ENCODE measurements around the gene IFT80. TPM values are rescaled to one million over a fixed set of nuclear protein-coding genes. Genes with fewer than 3 reads are reported as not detected.
A peak's percentile ranks its signal among the peaks of the same experiment; 100 is the strongest.

The IFT80 gene
- total RNA-seq: 12.1 and 16.5 TPM in 2 replicates

DNA sequence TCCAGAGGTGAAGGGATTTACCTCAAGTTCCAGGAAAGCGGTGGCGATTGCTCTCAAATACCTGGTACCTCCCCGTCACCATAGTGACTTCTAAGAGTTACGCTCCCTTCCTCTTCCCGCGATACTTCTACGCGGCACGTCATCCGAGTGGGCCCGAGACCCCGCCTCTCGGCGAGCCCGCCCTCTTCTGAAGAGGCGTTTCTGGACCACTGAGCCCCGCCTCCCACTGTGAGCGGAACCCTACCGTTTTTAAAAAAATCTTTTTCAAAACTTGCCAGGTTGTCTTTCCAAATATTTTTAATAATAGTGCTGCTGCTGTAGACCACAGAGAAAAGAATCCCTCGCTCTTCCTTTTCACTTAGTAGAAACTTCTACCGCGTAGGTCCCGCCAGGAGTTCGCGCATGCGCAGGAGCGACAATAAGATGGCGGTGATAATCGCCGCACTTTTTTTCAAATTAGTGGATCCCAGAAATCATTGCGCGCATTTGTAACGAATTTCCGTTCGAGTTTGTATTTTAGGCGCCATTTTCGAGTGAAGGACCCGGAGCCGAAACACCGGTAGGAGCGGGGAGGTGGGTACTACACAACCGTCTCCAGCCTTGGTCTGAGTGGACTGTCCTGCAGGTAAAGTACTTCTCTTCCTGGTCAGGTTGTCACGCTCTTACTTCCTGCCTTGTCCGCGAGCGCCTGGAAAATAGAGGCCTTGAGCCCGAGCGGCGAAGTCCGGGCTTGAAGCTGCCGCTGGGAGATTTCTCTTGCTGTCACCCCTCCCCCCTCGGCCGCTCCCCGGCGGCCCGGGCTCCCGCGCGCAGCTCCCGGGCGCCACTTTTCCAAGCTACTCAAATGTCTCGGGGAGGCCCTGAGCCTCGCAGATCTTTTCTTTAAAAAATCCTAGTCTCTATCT lies at the start of gene IFT80, which contains the start of gene SMC4:
Gene IFT80, minus strand, starts transcription at position 101 of the 905 bp plus-strand sequence. CDS start 14,625 bp downstream, outside the sequence.
Gene SMC4, plus strand, starts transcription at position 526 of the 905 bp plus-strand sequence. CDS start 1,177 bp downstream, outside the sequence.
- peak; percentile 93 for DNase-seq (ENCODE audit: extremely low read depth, low read depth, low spot score)

DNA sequence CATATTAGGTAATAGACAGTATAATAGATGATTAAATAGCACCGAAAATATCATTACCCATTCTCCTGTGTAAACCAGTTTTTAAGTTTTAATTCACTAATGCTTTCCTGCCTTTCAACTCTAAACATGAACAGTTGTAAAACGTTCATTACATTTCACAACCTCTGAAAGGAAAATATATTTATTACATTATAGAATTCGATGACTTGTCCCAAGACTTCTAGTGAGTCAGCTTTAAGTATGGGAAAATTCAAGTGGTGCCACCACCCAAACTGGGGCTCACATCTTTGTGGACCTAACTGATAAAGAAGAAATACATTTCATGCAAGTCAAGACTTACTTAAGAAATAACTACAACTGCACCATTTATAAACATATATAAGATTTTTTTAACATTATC lies 48.5 kb upstream of the IFT80 start:
- DNase-seq (ENCODE audit: extremely low read depth, low read depth, low spot score): no peak

DNA sequence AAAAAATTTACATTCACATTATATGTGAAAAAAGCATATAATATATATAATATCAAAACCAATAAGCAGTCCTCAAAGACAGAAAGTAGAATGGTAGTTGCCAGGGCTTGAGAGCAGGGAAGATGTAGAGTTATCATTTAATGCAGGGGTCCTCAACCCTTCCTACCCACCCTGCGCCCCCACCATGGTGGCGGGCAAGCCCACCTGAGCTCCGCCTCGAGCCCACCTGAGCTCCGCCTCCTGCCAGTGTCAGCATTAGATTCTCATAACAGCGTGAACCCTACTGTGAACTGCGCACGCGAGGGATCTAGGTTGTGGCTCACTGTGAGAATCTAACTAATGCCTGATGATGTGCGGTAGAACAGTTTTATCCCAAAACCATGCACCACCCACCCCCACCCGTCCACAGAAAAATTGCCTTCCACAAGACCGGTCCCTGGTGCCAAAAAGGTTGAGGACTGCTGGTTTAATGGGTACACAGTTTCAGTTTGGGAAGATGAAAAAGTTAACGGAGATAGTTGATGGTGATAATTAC lies 47.6 kb upstream of the IFT80 start:
- no peak for DNase-seq (ENCODE audit: extremely low read depth, low read depth, low spot score)

DNA sequence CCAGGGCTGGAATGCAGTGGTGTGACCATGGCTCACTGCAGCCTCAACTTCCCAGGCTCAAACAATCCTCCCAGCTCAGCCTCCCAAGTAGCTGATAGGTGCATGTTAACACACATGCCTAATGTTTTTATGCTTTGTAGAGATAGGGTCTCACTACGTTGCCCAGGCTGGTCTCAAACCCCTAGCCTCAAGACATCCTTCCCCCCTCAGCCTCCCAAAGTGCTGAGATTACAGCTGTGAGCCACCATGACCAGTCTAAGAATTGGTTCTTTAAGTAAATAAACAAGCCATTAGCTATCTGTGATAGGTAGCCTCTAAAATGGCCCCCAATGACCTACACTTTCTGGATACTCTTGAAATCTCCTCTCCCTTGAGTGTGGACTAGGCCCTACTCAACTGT lies 46.8 kb upstream of the IFT80 start:
- DNase-seq (ENCODE audit: extremely low read depth, low read depth, low spot score): no peak

DNA sequence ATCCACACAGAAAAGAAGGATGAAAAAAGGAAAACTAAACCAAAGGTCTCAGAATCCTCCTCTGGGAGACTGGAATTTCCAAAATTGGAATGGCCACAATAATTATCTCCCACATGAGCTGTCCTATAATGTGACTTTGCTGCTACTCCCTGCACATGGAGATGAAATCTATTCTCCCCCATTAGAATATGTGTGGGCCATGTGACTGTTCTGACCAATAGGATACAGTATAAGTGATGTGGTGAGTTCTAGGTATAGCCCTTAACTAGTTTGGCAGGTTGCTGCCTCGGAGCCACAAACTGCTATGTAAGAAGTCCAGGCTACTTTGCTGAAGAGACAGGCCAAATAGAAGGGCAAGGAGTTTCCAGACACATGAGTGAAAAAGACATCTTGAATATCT lies 45.4 kb upstream of the IFT80 start:
- no peak for DNase-seq (ENCODE audit: extremely low read depth, low read depth, low spot score)

DNA sequence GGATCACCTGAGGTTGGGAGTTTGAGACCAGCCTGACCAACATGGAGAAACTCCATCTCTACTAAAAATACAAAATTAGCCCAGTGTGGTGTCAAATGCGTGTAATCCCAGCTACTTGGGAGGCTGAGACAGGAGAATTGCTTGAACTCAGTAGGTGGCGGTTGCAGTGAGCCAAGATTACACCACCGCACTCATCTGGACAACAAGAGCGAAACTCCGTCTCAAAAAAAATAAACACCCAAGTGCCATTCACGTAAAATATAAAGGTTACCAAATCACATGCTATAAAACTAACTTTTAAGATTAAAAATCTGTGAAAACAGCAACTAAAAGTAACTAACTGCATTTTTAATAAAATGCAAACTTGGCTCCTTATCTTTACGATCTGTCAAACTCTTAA lies 41.7 kb upstream of the IFT80 start:
- no peak for DNase-seq (ENCODE audit: extremely low read depth, low read depth, low spot score)

DNA sequence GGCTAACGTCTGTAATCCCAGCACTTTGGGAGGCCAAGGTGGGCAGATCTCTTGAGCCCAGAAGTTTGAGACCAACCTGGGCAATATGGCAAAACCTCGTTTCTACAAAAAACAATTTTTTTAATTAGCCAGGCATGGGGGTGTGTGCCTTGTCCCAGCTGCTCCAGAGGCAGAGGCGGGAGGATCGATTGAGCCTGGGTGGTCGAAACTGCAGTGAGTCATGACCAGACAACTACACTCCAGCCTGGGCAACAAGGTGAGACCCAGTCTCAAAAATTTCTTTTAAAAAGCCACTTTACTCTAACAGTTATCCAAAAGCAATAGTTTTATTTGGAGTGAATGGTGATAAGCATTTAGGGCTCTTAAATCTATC lies 38.0 kb upstream of the IFT80 start:
- DNase-seq (ENCODE audit: extremely low read depth, low read depth, low spot score): no peak

DNA sequence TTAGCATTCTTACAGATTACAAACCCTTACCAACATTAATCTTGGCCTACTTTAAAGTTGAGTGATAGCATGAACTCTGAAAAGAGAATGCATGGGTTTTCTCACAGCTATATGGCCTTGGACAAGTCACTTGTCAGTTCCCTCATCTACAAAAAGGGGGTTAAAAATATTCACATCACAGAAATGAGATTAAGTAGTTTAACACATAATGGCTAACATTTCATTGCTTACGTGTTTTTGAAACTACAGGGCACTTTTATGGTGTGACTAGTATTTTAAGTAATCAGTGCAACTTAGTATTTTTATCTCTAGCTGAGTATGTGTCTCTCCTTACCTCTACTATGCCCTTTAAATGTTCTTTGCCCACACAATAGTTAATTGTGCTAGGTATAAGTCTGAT lies 36.7 kb upstream of the IFT80 start:
- DNase-seq (ENCODE audit: extremely low read depth, low read depth, low spot score): no peak

DNA sequence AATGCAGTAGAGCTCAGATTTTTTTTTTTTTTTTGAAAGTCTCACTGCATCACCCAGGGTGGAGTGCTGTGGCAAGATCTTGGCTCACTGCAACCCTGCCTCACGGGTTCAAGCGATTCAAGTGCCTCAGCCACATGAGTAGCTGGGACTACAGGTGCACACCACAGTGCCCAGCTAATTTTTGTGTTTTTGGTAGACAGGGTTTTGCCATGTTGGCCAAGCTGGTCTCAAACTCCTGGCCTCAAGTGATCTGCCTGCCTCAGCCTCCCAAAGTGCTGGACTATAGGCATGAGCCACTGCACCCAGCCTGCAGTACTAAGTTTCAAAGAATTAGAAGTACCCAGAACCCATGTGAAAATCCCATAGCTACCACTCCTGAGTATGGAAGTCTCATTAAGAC lies 36.1 kb upstream of the IFT80 start:
- no peak for DNase-seq (ENCODE audit: extremely low read depth, low read depth, low spot score)

DNA sequence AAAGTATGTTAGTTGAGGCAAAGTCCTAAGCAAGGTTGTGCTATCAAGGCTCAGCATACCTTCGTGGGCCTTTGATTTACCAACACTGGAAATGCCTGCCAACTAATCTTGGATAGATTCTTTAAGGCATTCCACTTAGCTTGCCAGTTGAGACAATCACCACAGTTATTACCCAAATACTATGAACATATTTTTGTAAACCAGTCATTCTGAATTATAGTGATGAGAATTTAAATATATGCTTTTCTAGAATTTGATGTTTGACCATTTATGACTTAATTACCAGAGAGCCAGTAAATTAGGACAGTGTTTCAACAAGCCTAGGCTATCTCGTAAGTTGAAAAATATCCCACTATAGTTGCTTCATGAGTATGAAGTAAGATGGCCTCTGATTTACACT lies 35.0 kb upstream of the IFT80 start:
- DNase-seq (ENCODE audit: extremely low read depth, low read depth, low spot score): no peak

DNA sequence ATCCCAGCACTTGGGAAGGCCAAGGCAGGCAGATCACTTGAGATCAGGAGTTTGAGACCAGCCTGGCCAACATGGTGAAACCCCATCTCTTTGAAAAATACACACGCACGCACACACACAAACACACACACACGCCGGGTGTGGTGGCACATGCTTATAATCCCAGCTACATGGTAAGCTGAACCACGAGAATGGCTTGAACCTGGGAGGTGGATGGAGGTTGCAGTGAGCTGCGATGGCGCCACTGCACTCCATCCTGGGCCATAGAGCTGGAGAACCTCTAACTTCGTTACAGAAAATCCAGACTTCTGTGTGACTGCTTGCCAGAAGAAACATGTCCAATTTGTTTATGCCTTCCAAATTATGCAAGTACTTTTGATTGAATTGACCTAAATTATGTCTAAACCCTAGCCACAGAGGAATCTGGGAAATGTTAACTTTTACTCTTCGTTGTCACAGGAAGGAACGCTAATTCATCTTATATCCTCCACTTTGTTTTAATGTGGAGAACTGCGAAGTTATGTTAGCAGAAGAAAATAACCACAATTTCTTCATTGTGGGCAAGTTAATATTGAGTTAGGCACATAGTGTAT lies 28.9 kb upstream of the IFT80 start:
- no peak for DNase-seq (ENCODE audit: extremely low read depth, low read depth, low spot score)

DNA sequence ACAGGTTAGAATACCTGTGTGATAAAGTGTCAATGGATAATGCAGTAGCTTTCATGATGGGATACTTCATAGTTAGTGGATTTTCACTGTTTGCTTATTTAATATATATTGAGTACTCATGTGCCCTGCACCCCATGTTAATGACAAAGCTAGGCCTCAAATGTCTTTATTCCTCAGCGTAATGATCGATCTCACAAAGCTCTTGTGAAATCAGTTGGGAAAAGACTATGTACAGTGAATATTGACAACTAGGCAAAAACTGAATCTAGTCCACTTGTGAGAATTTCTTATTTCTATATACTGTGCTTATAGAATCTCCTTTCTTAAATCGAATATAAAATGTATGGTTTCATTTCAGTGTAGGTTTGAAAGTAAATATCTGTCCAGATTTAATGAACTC lies 18.3 kb upstream of the IFT80 start:
- DNase-seq (ENCODE audit: extremely low read depth, low read depth, low spot score): no peak

DNA sequence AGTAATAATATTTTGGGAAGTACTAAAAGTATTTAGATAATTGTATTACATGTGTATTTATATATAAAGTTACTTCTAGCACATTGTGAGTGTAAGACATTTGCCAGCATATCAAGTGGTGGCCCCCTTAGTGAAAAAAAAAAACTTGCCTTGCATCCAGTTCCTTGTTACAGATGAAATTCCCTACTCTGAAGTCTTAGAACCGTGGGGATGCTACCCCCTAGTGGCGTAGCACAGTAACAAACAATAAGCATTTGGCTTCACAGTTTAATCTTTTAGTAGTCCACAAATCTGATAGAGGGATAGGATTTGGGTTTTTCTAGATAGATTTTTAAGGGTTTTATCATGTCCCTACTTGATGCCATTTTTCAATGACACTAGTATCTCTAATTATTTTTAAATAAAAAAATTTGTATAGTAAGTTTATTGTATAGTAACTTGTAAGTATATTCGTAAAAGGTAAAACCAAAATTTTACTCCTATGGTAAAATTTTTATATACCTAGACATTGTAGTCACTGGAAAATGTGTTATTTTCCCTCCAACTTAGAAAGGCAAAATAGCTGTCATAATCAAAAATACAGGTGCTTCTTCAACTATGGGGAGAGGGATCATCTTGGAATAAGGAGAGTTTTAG lies 14.7 kb upstream of the IFT80 start:
- DNase-seq (ENCODE audit: extremely low read depth, low read depth, low spot score): no peak

DNA sequence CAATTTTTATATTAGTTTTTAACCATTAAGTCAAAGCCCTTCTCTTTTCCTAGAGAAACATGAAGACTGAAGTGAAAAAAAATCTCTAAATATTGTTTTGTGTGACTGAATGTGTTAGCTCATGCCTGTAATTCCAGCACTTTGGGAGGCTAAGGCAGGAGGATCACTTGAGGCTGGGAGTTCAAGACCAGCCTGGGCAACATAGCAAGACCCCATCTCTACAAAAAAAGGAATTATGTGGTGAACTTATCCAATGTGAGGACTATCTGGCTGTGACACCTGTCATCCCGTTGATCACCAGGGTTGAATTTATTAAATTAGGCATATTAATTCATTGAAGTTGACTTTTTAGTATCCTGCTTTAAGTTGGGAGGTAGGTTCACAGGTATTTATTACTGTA lies 13.5 kb upstream of the IFT80 start:
- no peak for DNase-seq (ENCODE audit: extremely low read depth, low read depth, low spot score)

DNA sequence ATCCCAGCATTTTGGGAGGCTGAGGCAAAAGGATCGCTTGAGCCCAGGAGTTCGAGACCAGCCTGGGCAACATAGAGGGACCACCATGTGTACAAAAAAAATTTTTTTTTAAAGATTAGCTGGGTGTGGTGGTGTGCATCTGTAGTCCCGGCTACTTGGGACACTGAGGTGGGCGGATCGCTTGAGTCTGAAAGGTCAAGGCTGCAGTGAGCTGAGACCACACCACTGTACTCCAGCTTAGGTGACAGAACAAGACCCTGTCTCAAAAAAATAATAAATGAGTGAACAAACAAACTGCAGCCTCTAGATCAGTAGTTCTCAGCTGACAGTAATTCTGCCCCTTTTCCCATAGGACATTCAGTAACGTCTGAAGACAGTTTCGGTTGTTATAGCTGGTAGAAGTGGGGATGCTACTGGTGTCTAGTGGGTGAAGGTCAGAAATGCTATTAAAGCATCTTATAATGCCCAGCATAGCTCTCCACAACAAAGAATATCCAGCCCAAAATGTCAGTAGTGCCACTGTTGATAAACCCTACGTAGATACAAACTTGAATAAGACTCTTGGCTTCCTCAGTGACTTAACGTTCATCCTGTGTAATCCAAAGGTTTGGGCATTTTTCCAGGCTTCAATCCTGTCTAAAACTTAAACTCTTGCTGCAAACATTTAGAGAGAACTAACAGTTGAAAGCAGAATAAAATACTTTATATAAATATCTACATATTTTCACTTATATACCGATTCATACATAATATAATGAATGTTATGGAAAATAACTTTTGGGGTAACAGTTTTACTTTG lies 11.0 kb upstream of the IFT80 start:
- no peak for DNase-seq (ENCODE audit: extremely low read depth, low read depth, low spot score)

DNA sequence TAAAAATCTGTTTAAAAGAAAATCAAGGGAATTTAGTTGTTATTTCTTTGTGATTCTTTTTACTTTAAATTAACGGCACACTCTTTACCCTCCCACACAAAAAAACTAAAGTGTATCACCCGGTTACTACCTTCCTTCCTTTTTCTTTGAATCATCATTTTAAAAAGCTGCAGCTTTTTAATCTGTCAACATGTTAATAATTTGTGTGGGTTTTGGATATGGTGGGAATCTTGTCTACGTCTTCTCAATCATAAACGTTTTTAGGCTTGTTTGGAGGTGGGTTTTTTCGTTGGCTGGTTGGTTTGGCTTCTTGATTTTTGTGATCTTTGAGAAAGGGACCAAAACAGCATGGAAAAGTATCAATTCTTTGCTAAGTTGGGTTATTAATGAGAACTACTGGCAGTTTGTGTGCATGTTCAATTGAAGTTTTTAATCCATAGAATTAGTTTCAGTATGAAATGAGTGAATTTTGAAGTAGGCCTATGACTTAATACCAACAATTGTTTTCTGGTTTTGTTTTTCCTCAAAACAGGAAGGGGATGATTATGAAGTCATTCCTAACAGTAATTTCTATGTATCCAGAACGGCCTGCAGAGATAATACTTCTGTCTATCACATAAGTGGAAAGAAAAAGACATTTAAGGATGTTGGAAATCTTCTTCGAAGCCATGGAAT lies 4.9 kb upstream of the IFT80 start:
- DNase-seq (ENCODE audit: extremely low read depth, low read depth, low spot score): no peak

DNA sequence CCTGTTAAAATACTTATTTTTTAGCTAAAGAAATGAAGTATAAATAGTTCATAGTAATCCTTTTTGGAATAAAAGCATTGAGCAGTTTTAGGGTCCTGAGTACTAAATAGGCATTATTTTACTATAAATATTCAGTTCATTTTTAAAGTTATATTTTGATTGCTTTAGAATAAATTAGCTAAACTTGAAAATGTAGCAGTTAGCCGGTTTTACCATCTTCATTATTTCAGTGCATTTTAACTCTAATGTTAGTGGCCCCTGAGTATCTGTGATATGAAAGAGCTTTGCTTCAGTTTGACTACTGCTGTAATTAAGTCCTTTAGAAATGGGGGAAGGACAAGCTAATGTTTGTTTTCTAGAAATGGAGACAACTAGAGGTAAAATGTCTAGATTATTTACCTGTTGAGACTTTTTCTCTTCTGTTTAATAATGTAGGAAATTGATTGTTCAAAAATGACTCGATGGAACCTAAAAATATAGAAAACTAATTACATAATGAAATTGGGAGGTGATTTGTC lies 4.1 kb upstream of the IFT80 start:
- no peak for DNase-seq (ENCODE audit: extremely low read depth, low read depth, low spot score)

DNA sequence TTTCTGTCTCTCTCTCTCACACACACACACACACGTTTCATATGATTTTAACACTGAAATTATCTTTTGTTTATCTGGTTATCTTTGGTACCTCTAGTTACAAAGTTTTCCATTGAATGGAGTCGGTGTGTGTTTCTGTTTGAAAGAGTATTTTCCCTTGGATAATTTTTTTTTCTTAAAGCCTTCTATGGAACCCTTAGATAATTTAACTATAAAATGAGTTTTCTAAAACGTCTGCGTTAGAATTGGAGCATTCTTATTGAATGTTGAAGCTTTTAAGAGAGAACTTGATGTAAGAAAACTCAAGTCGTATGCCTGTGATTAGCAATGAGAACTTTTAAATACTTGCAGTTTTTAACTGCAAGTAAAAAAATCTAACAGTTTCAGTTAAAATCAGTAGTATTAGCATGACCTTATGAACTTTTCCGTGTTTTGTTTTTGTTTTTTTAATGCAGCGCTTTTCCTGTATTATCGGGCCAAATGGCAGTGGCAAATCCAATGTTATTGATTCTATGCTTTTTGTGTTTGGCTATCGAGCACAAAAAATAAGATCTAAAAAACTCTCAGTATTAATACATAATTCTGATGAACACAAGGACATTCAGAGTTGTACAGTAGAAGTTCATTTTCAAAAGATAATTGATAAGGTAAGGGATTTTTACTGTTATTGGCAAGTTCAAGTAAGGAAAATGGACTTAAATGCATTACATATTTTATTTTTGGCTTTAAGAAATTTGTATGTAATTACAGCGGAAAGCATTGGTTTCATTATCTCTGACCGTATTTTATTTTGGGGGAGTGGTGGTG lies 3.4 kb upstream of the IFT80 start:
- DNase-seq (ENCODE audit: extremely low read depth, low read depth, low spot score): no peak

All from glomerular endothelial cell (primary cell).